Memory B cell (primary cell): ENCODE results near the gene ADGRF4.

ENCODE experiments used
- ATAC-seq: fragments of 150-1000 bp; cut with Tn5 transposase; 2 replicates; pipeline ENCODE4 v1.10.0; 2021; ENCODE audit warnings: low read depth, mild to moderate bottlenecking, moderate library complexity
- DNase-seq, 2 donors: peaks; one replicate each; pipeline ENCODE4 v3.0.0; 2022; ENCODE audit warnings: low spot score in 2 of 2
- H3K27ac Mint-ChIP-seq: one replicate; pipeline ENCODE4 v1.8.0; 2022; ENCODE audit warnings: mild to moderate bottlenecking, moderate library complexity, mixed read lengths
- H3K27me3 Mint-ChIP-seq: one replicate; pipeline ENCODE4 v1.8.0; 2022; ENCODE audit warnings: mixed read lengths
- H3K36me3 Mint-ChIP-seq: one replicate; pipeline ENCODE4 v1.8.0; 2022; ENCODE audit warnings: mild to moderate bottlenecking, mixed read lengths
- H3K4me1 Mint-ChIP-seq: one replicate; pipeline ENCODE4 v1.8.0; 2022; ENCODE audit warnings: mixed read lengths
- H3K4me3 Mint-ChIP-seq: one replicate; pipeline ENCODE4 v1.8.0; 2022; ENCODE audit warnings: mild to moderate bottlenecking, moderate library complexity, mixed read lengths
- H3K9me3 Mint-ChIP-seq: one replicate; pipeline ENCODE4 v1.8.0; 2022; ENCODE audit warnings: mixed read lengths

ADGRF4 gene

DNA sequence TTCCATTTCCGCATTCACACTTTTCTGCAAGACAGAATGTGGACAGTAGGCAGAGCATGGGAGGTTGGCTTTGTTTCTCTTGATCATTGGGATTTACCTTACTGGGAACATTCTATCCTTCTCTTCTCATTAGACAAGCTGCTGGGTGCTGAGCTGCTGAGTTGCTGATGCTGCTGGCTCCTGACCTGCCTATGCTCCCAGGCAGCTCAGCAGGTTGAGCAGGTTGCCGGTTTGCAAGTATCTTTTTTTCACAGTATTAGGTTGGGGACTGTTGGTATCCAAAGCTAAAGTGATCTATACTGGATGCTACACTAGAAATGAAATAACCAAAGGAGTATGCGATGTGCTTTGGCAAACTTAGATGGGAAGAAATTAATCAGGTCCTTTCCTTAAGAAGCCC lies 23.7 kb upstream of the ADGRF4 start:
- no peaks in the 10 kb centered on the region for H3K4me1 Mint-ChIP-seq

GRCh38 chr6:47677381-47678100 lies 20.8 kb upstream of the ADGRF4 start:
- H3K4me1 Mint-ChIP-seq = no peaks in the 10 kb centered on the region
- H3K27ac Mint-ChIP-seq = no peak overlapping the region
- no peaks in the 10 kb centered on the region for H3K9me3 Mint-ChIP-seq
- H3K27me3 Mint-ChIP-seq = peaks cover 8% of the 10 kb centered on the region
- no peak overlapping the region for H3K4me3 Mint-ChIP-seq
- no peaks in the 10 kb centered on the region for H3K36me3 Mint-ChIP-seq
- ATAC-seq (no peak), DNase-seq (no peak)

More for the DNA sequence above, 23.7 kb upstream of the ADGRF4 start:
- ATAC-seq (no peak), DNase-seq (no peak)
- no peaks in the 10 kb centered on the region for H3K9me3 Mint-ChIP-seq
- no peak overlapping the region for H3K4me3 Mint-ChIP-seq
- H3K36me3 Mint-ChIP-seq = no peaks in the 10 kb centered on the region
- H3K27me3 Mint-ChIP-seq = peaks cover 10% of the 10 kb centered on the region
- no peak overlapping the region for H3K27ac Mint-ChIP-seq

DNA sequence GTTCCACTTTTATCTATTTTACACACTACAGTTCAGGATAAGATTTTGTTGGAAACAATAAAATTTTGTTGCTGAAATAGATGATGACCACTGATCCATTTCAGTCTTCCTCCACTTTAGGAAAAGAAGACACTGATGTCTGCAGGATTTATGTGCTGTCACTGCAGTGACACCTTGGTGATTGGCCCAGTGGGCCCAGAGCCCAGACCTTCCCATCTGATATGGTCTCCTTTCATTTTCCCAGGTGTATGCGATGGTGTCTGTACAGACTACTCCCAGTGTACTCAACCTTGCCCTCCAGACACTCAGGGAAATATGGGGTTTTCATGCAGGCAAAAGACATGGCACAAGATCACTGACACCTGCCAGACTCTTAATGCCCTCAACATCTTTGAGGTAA lies 19.6 kb upstream of the ADGRF4 start:
- H3K36me3 Mint-ChIP-seq = no peaks in the 10 kb centered on the region
- ATAC-seq (no peak), DNase-seq (no peak)
- H3K27ac Mint-ChIP-seq = no peak overlapping the region
- peaks cover 9% of the 10 kb centered on the region for H3K27me3 Mint-ChIP-seq
- no peaks in the 10 kb centered on the region for H3K9me3 Mint-ChIP-seq
- H3K4me1 Mint-ChIP-seq = no peaks in the 10 kb centered on the region
- no peak overlapping the region for H3K4me3 Mint-ChIP-seq

DNA sequence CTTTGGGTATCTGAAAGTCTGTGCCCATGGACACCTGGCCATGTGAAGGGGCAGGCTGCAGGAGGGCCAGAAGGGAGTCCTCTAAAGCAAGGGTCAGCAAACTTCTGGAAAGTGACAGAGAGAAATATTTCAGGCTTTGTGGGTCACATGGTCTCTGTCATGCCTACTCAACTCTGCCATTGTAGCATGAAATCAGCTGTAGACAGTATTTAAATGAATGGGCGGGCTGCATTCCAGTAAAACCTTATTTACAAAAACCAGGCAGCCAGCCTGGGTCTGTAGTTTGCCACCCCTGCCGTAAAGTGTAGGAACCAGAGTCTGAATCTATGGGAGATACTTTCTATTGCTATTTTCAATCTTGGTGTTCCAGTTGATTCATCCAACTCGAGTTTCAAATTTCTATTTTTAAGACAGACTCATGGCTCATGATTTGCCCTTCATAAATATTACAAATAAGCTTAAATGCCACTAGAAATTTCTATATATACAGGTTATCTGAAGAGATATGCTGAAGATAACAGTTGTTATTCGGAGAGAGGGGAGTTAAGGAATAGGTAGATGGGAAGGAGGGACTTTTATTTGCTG lies 19.0 kb upstream of the ADGRF4 start:
- peaks cover 10% of the 10 kb centered on the region for H3K27me3 Mint-ChIP-seq
- H3K4me3 Mint-ChIP-seq = no peak overlapping the region
- no peak for DNase-seq
- H3K36me3 Mint-ChIP-seq = no peaks in the 10 kb centered on the region
- ATAC-seq = no peak
- H3K27ac Mint-ChIP-seq = no peak overlapping the region
- no peaks in the 10 kb centered on the region for H3K4me1 Mint-ChIP-seq
- no peaks in the 10 kb centered on the region for H3K9me3 Mint-ChIP-seq

DNA sequence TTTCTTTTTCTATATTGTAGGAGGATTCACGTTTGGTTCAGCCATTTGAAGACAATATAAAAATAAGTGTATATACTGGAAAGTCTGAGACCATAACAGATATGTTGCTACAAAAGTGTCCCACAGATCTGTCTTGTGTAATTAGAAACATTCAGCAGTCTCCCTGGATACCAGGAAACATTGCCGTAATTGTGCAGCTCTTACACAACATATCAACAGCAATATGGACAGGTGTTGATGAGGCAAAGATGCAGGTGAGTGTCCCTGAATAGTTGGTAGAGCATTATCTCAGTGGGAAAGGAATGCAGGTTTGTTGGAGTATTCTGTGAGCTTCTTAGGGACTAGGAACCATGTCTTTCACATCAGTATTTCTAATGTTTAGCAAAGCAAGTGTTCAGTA lies 18.3 kb upstream of the ADGRF4 start:
- no peak overlapping the region for H3K4me3 Mint-ChIP-seq
- ATAC-seq (no peak), DNase-seq (no peak)
- H3K36me3 Mint-ChIP-seq = no peaks in the 10 kb centered on the region
- no peaks in the 10 kb centered on the region for H3K4me1 Mint-ChIP-seq
- no peaks in the 10 kb centered on the region for H3K9me3 Mint-ChIP-seq
- H3K27me3 Mint-ChIP-seq = peaks cover 11% of the 10 kb centered on the region
- H3K27ac Mint-ChIP-seq = no peak overlapping the region

DNA sequence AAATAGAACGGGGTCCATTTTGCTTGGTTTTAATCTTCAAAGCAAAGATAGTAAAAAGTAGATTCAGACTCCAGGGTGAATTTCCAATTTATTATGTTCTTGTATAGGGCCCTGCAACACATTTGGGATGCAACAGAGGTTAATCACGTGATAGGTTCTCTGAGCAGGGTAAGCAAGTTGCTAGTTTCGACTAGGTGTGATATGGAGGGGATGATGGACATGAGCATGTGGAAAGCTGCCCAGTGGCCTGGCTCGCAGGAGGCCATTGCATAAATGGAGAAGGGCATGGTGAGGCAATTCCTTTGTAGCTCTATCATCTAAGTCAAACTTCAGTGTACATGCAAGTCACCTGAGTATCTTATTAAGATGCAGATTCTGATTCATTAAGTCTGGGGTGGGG lies 17.7 kb upstream of the ADGRF4 start:
- DNase-seq (no peak), ATAC-seq (no peak)
- H3K27ac Mint-ChIP-seq = no peak overlapping the region
- H3K36me3 Mint-ChIP-seq = no peaks in the 10 kb centered on the region
- no peak overlapping the region for H3K4me3 Mint-ChIP-seq
- no peaks in the 10 kb centered on the region for H3K9me3 Mint-ChIP-seq
- H3K4me1 Mint-ChIP-seq = no peaks in the 10 kb centered on the region
- H3K27me3 Mint-ChIP-seq = peaks cover 11% of the 10 kb centered on the region

DNA sequence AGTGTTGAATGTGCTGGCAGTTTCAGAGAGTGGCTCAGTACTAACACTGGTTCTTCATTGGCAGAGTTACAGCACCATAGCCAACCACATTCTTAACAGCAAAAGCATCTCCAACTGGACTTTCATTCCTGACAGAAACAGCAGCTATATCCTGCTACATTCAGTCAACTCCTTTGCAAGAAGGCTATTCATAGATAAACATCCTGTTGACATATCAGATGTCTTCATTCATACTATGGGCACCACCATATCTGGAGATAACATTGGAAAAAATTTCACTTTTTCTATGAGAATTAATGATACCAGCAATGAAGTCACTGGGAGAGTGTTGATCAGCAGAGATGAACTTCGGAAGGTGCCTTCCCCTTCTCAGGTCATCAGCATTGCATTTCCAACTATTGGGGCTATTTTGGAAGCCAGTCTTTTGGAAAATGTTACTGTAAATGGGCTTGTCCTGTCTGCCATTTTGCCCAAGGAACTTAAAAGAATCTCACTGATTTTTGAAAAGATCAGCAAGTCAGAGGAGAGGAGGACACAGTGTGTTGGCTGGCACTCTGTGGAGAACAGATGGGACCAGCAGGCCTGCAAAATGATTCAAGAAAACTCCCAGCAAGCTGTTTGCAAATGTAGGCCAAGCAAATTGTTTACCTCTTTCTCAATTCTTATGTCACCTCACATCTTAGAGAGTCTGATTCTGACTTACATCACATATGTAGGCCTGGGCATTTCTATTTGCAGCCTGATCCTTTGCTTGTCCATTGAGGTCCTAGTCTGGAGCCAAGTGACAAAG lies 17.0 kb upstream of the ADGRF4 start:
- Mint-ChIP-seq H3K27ac (no peak overlapping the region), H3K36me3 (no peaks in the 10 kb centered on the region), H3K9me3 (no peaks in the 10 kb centered on the region), H3K27me3 (peaks cover 11% of the 10 kb centered on the region), H3K4me3 (no peak overlapping the region), H3K4me1 (no peaks in the 10 kb centered on the region)
- ATAC-seq (no peak), DNase-seq (no peak)

- H3K36me3 Mint-ChIP-seq = no peaks in the 10 kb centered on the region
- no peak for DNase-seq
- no peak overlapping the region for H3K4me3 Mint-ChIP-seq
- H3K4me1 Mint-ChIP-seq = no peaks in the 10 kb centered on the region
- H3K9me3 Mint-ChIP-seq = no peaks in the 10 kb centered on the region
- H3K27ac Mint-ChIP-seq = no peak overlapping the region
- ATAC-seq = no peak
- peaks cover 5% of the 10 kb centered on the region for H3K27me3 Mint-ChIP-seq
These were observed 12.0 kb upstream of the ADGRF4 start for GRCh38 chr6:47686411-47686810.

GRCh38 chr6:47687432-47687831 lies 10.9 kb upstream of the ADGRF4 start:
- H3K9me3 Mint-ChIP-seq = no peaks in the 10 kb centered on the region
- H3K36me3 Mint-ChIP-seq = no peaks in the 10 kb centered on the region
- ATAC-seq (no peak), DNase-seq (no peak)
- no peak overlapping the region for H3K27ac Mint-ChIP-seq
- H3K4me3 Mint-ChIP-seq = no peak overlapping the region
- H3K4me1 Mint-ChIP-seq = no peaks in the 10 kb centered on the region
- peaks cover 5% of the 10 kb centered on the region for H3K27me3 Mint-ChIP-seq

DNA sequence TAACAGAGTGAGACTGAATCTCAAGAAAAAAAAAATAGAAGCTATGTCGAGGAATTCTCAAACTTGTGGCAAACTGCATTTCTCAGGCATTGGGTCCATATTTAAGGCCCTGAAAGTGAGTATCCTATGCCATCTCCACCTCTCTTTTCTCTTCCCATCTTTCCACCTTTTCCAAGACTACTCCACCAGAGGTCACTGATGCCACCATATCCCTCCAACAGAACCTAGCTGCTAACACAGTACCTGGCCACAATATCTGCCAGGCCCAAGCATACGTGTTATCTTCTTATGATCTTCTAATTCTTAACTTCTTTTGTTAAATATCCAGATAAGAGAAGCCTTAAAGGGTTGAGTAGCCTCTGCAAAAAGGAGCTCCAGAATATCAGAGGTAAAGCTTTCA lies 8.2 kb upstream of the ADGRF4 start:
- H3K4me3 Mint-ChIP-seq = no peak overlapping the region
- H3K27me3 Mint-ChIP-seq = peaks cover 1% of the 10 kb centered on the region
- DNase-seq (no peak), ATAC-seq (no peak)
- H3K27ac Mint-ChIP-seq = no peak overlapping the region
- H3K36me3 Mint-ChIP-seq = no peaks in the 10 kb centered on the region
- no peaks in the 10 kb centered on the region for H3K9me3 Mint-ChIP-seq
- H3K4me1 Mint-ChIP-seq = no peaks in the 10 kb centered on the region

- H3K27ac Mint-ChIP-seq = no peak overlapping the region
- no peak for ATAC-seq
These were observed 7.6 kb upstream of the ADGRF4 start for GRCh38 chr6:47690791-47691190.

GRCh38 chr6:47697925-47698324 lies 455 bp upstream of the ADGRF4 start:
- ATAC-seq (no peak), DNase-seq (no peak)
- Mint-ChIP-seq H3K9me3 (no peaks in the 10 kb centered on the region), H3K27me3 (peaks cover 3% of the 10 kb centered on the region), H3K4me3 (no peak overlapping the region), H3K4me1 (no peaks in the 10 kb centered on the region), H3K36me3 (no peaks in the 10 kb centered on the region), H3K27ac (no peak overlapping the region)

More at GRCh38 chr6:47690791-47691190, 7.6 kb upstream of the ADGRF4 start:
- H3K4me3 Mint-ChIP-seq = no peak overlapping the region
- no peaks in the 10 kb centered on the region for H3K9me3 Mint-ChIP-seq
- no peaks in the 10 kb centered on the region for H3K4me1 Mint-ChIP-seq
- H3K27me3 Mint-ChIP-seq = peaks cover 1% of the 10 kb centered on the region
- DNase-seq = no peak
- H3K36me3 Mint-ChIP-seq = no peaks in the 10 kb centered on the region

- Mint-ChIP-seq H3K4me3 (no peak overlapping the region), H3K27ac (no peak overlapping the region), H3K4me1 (no peaks in the 10 kb centered on the region), H3K36me3 (no peaks in the 10 kb centered on the region), H3K27me3 (peaks cover 1% of the 10 kb centered on the region), H3K9me3 (no peaks in the 10 kb centered on the region)
- ATAC-seq = no peak
- DNase-seq = no peak
These were observed 1.7 kb downstream of the ADGRF4 start for GRCh38 chr6:47700053-47700452.

GRCh38 chr6:47700596-47700995 lies 2.2 kb downstream of the ADGRF4 start:
- ATAC-seq (no peak), DNase-seq (no peak)
- Mint-ChIP-seq H3K9me3 (no peaks in the 10 kb centered on the region), H3K4me1 (no peaks in the 10 kb centered on the region), H3K4me3 (no peak overlapping the region), H3K36me3 (no peaks in the 10 kb centered on the region), H3K27me3 (peaks cover 4% of the 10 kb centered on the region), H3K27ac (no peak overlapping the region)
